Activated CD8-positive, alpha-beta T cell treated with anti-CD3 and anti-CD28 coated beads for 36 hours (primary cell): Measurements from ENCODE around the gene DDX42. TPM values are rescaled to one million over a fixed set of nuclear protein-coding genes. Genes with fewer than 3 reads are reported as not detected.

Source experiments
- ATAC-seq: fragments of 200-7000 bp; cut with Tn5 transposase; one replicate; pipeline ENCODE4 v1.10.0; 2021; ENCODE audit warnings: mild to moderate bottlenecking, moderate library complexity
- CTCF ChIA-PET: fragments of 350-600 bp; sonication (Branson Sonifier 250); formaldehyde crosslinking; loops from one replicate; lab custom pipeline; 2021; ENCODE audit warnings: antibody characterized with exemption; lab: Charles Lee
- POLR2A ChIA-PET: fragments of 350-600 bp; sonication (Branson Sonifier 250); formaldehyde crosslinking; loops from one replicate; lab custom pipeline; 2021; ENCODE audit warnings: antibody characterized with exemption; lab: Charles Lee
- DNase-seq: peaks from one replicate; pipeline ENCODE4 v3.0.0-alpha.2; 2020
- H3K27ac Mint-ChIP-seq: one replicate; pipeline ENCODE4 v1.8.0; 2021; ENCODE audit warnings: mild to moderate bottlenecking, mixed read lengths
- H3K27me3 Mint-ChIP-seq: one replicate; pipeline ENCODE4 v1.8.0; 2021; ENCODE audit warnings: mixed read lengths
- H3K36me3 Mint-ChIP-seq: one replicate; pipeline ENCODE4 v1.8.0; 2021; ENCODE audit warnings: low read depth, mixed read lengths
- H3K4me1 Mint-ChIP-seq: one replicate; pipeline ENCODE4 v1.8.0; 2021; ENCODE audit warnings: low read depth, mixed read lengths
- H3K4me3 Mint-ChIP-seq: one replicate; pipeline ENCODE4 v1.8.0; 2021; ENCODE audit warnings: mild to moderate bottlenecking, moderate library complexity, mixed read lengths
- H3K9me3 Mint-ChIP-seq: one replicate; pipeline ENCODE4 v1.8.0; 2021; ENCODE audit warnings: mixed read lengths
- intact Hi-C: fragments of 100-400 bp; cut with micrococcal nuclease; formaldehyde crosslinking; loops from one replicate; pipeline ENCODE4 v1.10.0; 2022
- total RNA-seq, 2 experiments: library from RNA; stranded (reverse); gene quantifications; one replicate each; pipeline ENCODE4 v1.2.3, GENCODE V29; 2021
- TF ChIP-seq, protein P1 (sequence below): fragments of 200-600 bp; IDR thresholded peaks from one replicate; pipeline ENCODE4 v1.8.0; 2022; ENCODE audit warnings: antibody characterized with exemption, mild to moderate bottlenecking

DDX42 gene
- total RNA-seq, 2 experiments from 2014 or later: 91.9 to 96.0 TPM

DNA sequence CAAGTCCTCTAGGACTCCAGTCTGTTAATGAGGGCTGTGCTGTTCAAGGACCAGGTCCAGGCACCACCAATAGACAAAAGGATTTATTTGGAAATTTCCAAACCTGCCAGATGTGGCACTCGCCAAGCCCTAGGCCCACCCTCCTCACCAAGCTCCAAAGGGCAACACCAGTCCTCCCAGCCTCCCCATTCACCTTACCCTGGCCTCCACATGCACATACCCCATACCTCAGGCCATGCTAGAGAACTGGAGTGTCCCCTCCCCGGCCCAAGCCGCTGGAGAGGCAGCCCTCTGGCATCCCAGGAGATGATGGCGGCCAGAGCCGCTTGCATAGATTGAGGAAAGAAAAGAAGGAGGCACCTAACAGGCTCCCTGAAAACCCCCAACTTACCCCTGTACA lies 58.0 kb downstream of the DDX42 start:
- intact Hi-C loops: loop anchor here (5.0 kb wide), 1 partner anchor 135 kb away; no protein-coding TSS in a partner anchor
- Mint-ChIP-seq H3K4me1 (peaks cover 57% of the 10 kb centered on the region), H3K9me3 (no peaks in the 10 kb centered on the region), H3K27ac (peak overlapping the region; percentile 71), H3K36me3 (peaks cover 76% of the 10 kb centered on the region), H3K27me3 (no peaks in the 10 kb centered on the region), H3K4me3 (no peak overlapping the region)
- TF ChIP-seq, protein P1, sequence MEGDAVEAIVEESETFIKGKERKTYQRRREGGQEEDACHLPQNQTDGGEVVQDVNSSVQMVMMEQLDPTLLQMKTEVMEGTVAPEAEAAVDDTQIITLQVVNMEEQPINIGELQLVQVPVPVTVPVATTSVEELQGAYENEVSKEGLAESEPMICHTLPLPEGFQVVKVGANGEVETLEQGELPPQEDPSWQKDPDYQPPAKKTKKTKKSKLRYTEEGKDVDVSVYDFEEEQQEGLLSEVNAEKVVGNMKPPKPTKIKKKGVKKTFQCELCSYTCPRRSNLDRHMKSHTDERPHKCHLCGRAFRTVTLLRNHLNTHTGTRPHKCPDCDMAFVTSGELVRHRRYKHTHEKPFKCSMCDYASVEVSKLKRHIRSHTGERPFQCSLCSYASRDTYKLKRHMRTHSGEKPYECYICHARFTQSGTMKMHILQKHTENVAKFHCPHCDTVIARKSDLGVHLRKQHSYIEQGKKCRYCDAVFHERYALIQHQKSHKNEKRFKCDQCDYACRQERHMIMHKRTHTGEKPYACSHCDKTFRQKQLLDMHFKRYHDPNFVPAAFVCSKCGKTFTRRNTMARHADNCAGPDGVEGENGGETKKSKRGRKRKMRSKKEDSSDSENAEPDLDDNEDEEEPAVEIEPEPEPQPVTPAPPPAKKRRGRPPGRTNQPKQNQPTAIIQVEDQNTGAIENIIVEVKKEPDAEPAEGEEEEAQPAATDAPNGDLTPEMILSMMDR: no peak
- no peak for ATAC-seq
- DNase-seq: no peak
- ChIA-PET POLR2A (interaction anchor here (0.6 to 11.6 kb wide), 6 partner anchors 8 to 167 kb away, joined by 3 to 188 read pairs (median 3); partner anchors contain the start of gene SMARCD2), CTCF (interaction anchor here (1.0 kb wide), 1 partner anchor 8 kb away, joined by 4 read pairs; no protein-coding TSS in a partner anchor)

DNA sequence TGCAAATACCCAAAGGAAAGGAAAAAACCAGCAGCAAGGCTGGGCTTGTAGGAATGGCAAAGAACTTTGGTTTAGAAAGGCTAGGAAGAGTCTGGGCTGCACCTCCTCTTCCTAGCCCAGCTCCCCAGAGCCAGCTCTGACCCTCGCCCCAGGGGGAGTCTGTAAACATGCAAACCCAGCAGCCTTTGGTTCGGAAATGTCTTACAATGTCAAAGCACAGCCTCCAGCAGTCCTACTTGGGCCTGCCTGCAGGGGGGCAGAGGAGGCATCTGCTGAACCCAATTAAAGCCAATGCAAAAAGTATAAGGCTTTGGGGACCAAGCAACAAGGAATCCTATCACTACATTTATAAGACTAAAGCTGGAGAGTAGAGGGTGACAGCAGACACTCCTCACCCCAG lies 58.5 kb downstream of the DDX42 start:
- ChIA-PET CTCF (interaction anchor here (0.9 to 4.0 kb wide), 2 partner anchors 9 to 16 kb away, joined by 3 to 15 read pairs; no protein-coding TSS in a partner anchor), POLR2A (interaction anchor here (0.7 to 11.6 kb wide), 5 partner anchors 7 to 386 kb away, joined by 3 to 188 read pairs (median 5); partner anchors contain the start of genes CYB561, LIMD2 and SMARCD2)
- DNase-seq (no peak), ATAC-seq (no peak)
- Mint-ChIP-seq H3K4me3 (no peak overlapping the region), H3K9me3 (no peaks in the 10 kb centered on the region), H3K27me3 (no peaks in the 10 kb centered on the region), H3K36me3 (peaks cover 75% of the 10 kb centered on the region), H3K4me1 (peaks cover 57% of the 10 kb centered on the region), H3K27ac (peak overlapping the region; percentile 71)
- TF ChIP-seq, protein P1: no peak
- intact Hi-C loops: loop anchor here (5.0 kb wide), 1 partner anchor 135 kb away; no protein-coding TSS in a partner anchor

DNA sequence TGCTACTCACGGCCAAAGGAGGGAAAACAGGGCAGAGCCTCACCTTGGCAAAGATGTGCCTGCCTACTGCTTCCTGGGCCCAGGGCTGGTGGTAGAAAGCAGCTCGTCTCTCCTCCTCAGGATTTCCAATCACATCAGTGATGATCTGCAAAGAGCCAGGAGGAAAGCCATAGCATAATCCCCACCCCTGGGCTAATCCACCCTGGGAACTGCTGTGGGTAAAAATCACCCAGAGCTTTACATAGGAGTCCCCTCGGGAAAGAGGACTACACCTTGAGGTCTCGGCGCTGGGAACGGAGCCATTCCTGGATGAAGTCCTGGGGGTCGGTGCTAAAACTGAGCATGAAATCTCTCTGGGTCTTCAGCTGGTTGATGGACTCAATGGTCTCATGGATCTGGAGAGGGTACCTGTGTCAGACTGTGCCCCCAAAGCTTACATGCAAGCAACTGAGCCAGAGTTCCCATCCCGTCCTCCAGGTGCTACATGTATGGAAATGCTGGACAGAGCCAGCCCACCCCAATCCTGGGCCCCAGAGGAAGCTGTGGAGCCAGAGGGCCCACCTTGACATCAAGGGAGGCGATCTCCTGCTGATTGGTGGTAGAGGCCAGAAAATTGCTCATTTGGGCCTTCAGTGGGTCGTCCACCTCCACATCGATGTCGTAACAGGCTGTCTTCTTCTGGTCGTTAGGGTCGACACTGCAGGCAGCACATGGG lies 59.2 kb downstream of the DDX42 start:
- Mint-ChIP-seq H3K4me3 (no peak overlapping the region), H3K36me3 (peaks cover 70% of the 10 kb centered on the region), H3K27ac (no peak overlapping the region), H3K4me1 (peaks cover 54% of the 10 kb centered on the region), H3K27me3 (no peaks in the 10 kb centered on the region), H3K9me3 (no peaks in the 10 kb centered on the region)
- no peak for ATAC-seq
- TF ChIP-seq, protein P1: no peak
- POLR2A ChIA-PET: interaction anchor here (0.7 to 11.6 kb wide), 7 partner anchors 7 to 387 kb away, joined by 3 to 188 read pairs (median 4); partner anchors contain the start of genes CYB561, LIMD2 and SMARCD2
- DNase-seq: no peak
- intact Hi-C loops: loop anchor here (5.0 kb wide), 1 partner anchor 136 kb away; no protein-coding TSS in a partner anchor
- CTCF ChIA-PET: interaction anchor here (0.9 to 4.0 kb wide), 4 partner anchors 9 to 60 kb away, joined by 3 to 15 read pairs (median 6); partner anchors contain the start of gene CCDC47

DNA sequence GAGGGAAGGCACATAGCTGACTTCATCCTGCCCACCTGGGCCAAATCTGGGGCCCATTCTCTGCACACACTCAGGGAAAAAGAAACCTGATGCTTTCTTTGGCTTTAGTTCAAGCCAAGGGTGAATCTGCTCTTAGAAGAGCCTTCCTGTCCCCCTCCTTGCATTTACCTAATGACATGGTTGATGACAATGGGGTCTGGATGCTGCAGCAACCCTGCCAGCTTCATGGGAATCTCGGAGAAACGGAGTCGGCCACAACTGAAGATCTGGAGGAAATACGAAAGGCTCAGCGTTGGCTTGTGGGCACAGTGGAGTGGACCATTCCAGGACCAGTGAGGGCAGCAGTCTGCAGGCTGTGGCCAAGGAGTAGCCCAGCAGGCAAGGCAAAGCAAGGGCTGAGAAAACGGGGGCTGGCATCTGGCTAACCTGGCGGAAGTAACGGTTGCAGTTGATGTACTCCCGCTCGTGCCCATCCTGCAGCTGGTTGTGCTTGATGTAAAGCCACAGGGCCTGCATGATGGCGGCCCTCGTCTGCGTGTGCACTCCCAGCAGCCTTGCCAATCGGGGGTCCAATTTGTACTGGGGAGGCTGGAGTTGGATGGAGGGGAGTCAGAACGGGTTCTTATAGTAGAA lies 59.9 kb downstream of the DDX42 start:
- ATAC-seq (no peak), DNase-seq (no peak)
- H3K27me3 Mint-ChIP-seq: no peaks in the 10 kb centered on the region
- TF ChIP-seq, protein P1: no peak
- intact Hi-C loops: loop anchor here (5.0 kb wide), 1 partner anchor 137 kb away; no protein-coding TSS in a partner anchor
- ChIA-PET POLR2A (interaction anchor here (0.6 to 11.6 kb wide), 7 partner anchors 6 to 388 kb away, joined by 3 to 188 read pairs (median 4); partner anchors contain the start of genes CYB561, LIMD2 and SMARCD2), CTCF (interaction anchor here (0.7 to 4.0 kb wide), 15 partner anchors 10 to 170 kb away, joined by 3 to 15 read pairs (median 5); partner anchors contain the start of gene CCDC47)
- H3K9me3 Mint-ChIP-seq: no peaks in the 10 kb centered on the region
- H3K27ac Mint-ChIP-seq: no peak overlapping the region
- peaks cover 64% of the 10 kb centered on the region for H3K36me3 Mint-ChIP-seq
- H3K4me3 Mint-ChIP-seq: no peak overlapping the region
- peaks cover 51% of the 10 kb centered on the region for H3K4me1 Mint-ChIP-seq
